ENCODE measurements around the gene DNAH2.

- no peak for TF ChIP-seq CTCF (IDR thresholded peaks at IDR 0.05)
- TF ChIP-seq POLR2AphosphoS5 (IDR thresholded peaks at IDR 0.05; ENCODE audit: low read depth, low read length): no peak
- TF ChIP-seq TCF7L2 (IDR thresholded peaks at IDR 0.05; ENCODE audit: low read depth, low read length): no peak
Measured at GRCh38 chr17:7721612-7722011, 4.1 kb downstream of the DNAH2 start.
